Stimulated activated naive CD8-positive, alpha-beta T cell treated with anti-CD3 and anti-CD28 coated beads, Interleukin-15, Interleukin-2, amounts not matched to agents 100 U/mL and 50 U/mL, for 24 hours (primary cell): ENCODE results near the gene SLC9A3.
A peak's percentile ranks its signal among the peaks of the same experiment; 100 is the strongest.

Experiments used
- ATAC-seq: fragments of 150-1000 bp; cut with Tn5 transposase; one replicate; pipeline ENCODE4 v1.10.0; 2021
- DNase-seq: peaks from one replicate; pipeline ENCODE4 v3.0.0; 2021

The SLC9A3 gene

GRCh38 chr5:442335-443238 is 81.7 kb downstream of the SLC9A3 start, which contains the start of gene EXOC3:
TSS of gene EXOC3 (plus strand) at chr5:443176. CDS start at chr5:446206, 3,030 bp downstream.
- DNase-seq, result peak; percentile 83
- ATAC-seq, result peak; percentile 91

GRCh38 chr5:441996-442334 is 82.3 kb downstream of the SLC9A3 start:
- DNase-seq (no peak), ATAC-seq (no peak)

GRCh38 chr5:440401-441201 is 83.6 kb downstream of the SLC9A3 start:
- no peak for ATAC-seq

GRCh38 chr5:439636-440035 is 84.6 kb downstream of the SLC9A3 start:
- ATAC-seq, result no peak
- DNase-seq, result no peak

More at GRCh38 chr5:440401-441201, 83.6 kb downstream of the SLC9A3 start:
- DNase-seq, result no peak

GRCh38 chr5:439181-439580 is 85.1 kb downstream of the SLC9A3 start:
- DNase-seq (no peak), ATAC-seq (no peak)

GRCh38 chr5:438481-438981 is 85.7 kb downstream of the SLC9A3 start:
- no peak for DNase-seq
- no peak for ATAC-seq

GRCh38 chr5:437281-437771 is 86.9 kb downstream of the SLC9A3 start:
- DNase-seq (no peak), ATAC-seq (no peak)

- ATAC-seq (no peak), DNase-seq (no peak)
These were observed 87.6 kb downstream of the SLC9A3 start for GRCh38 chr5:436641-436975.

GRCh38 chr5:435961-436640 is 88.1 kb downstream of the SLC9A3 start:
- DNase-seq (no peak), ATAC-seq (peak; percentile 38)

- DNase-seq, result no peak
- no peak for ATAC-seq
These were observed 89.0 kb downstream of the SLC9A3 start for GRCh38 chr5:435156-435790.

- DNase-seq (peak; percentile 2), ATAC-seq (no peak)
These were observed 89.7 kb downstream of the SLC9A3 start for GRCh38 chr5:434443-435146.

- DNase-seq (no peak), ATAC-seq (no peak)
These were observed 90.4 kb downstream of the SLC9A3 start for GRCh38 chr5:433836-434235.

GRCh38 chr5:432928-433791 is 91.1 kb downstream of the SLC9A3 start:
- ATAC-seq (no peak), DNase-seq (peak; percentile 1)

- ATAC-seq, result no peak
- DNase-seq, result no peak
These were observed 91.9 kb downstream of the SLC9A3 start for GRCh38 chr5:432201-432927.

- ATAC-seq, result no peak
- no peak for DNase-seq
These were observed 92.6 kb downstream of the SLC9A3 start for GRCh38 chr5:431711-432050.

- ATAC-seq, result peak; percentile 80
- peak; percentile 71 for DNase-seq
These were observed 93.1 kb downstream of the SLC9A3 start for GRCh38 chr5:431001-431710.

- DNase-seq (no peak), ATAC-seq (no peak)
These were observed 93.9 kb downstream of the SLC9A3 start for GRCh38 chr5:430214-430925.

- DNase-seq, result no peak
- no peak for ATAC-seq
These were observed 94.6 kb downstream of the SLC9A3 start for GRCh38 chr5:429453-430188.
